GM12892 (cell line): ENCODE measurements around the gene IQCB1.

Source experiments
- POLR2A ChIP-seq: IDR thresholded peaks from 2 replicates; pipeline ENCODE4 v1.6.1; 2011; ENCODE audit warnings: low read depth, low read length, control low read depth
- POLR2AphosphoS5 ChIP-seq: IDR thresholded peaks from 2 replicates; pipeline ENCODE4 v1.6.1; 2011; ENCODE audit warnings: low read depth, low read length, control low read depth
- TAF1 ChIP-seq: IDR thresholded peaks from 2 replicates; pipeline ENCODE4 v1.6.1; 2011; ENCODE audit warnings: low read depth, mild to moderate bottlenecking, control low read depth, low read length, borderline replicate concordance

GRCh38 chr3:121839962-121840361 is 5.1 kb upstream of the IQCB1 start:
- TF ChIP-seq POLR2A (no peak), POLR2AphosphoS5 (no peak), TAF1 (no peak)
